CD14-positive monocyte (primary cell): ENCODE results near the gene IL12RB1. TPM values are rescaled to one million over a fixed set of nuclear protein-coding genes. Genes with fewer than 3 reads are reported as not detected.

Experiments used
- DNase-seq, 3 donors: peaks; one replicate each; pipeline ENCODE4 v3.0.0-alpha.2; 2011 to 2022
- H2AFZ ChIP-seq: 2 replicates; pipeline ENCODE4 v1.6.0; 2012; ENCODE audit warnings: mild to moderate bottlenecking, low read depth, low read length, inconsistent platforms; ENCODE audit not compliant: insufficient read depth, poor library complexity, severe bottlenecking
- H3K27ac ChIP-seq, 2 donors: 1 replicate in 1 of 2; 2 replicates in 1 of 2; pipeline ENCODE4 v1.5.1; 2012 to 2013; ENCODE audit warnings: low read length in 2 of 2, control low read depth in 1 of 2, inconsistent platforms in 1 of 2, low read depth in 1 of 2, mild to moderate bottlenecking in 1 of 2
- H3K27me3 ChIP-seq, 2 donors: one replicate each; pipeline versions ENCODE4 v1.6.0 to v1.6.1; 2011 to 2013; ENCODE audit warnings: low read length in 2 of 2; ENCODE audit not compliant: control insufficient read depth in 2 of 2, insufficient read depth in 2 of 2
- H3K36me3 ChIP-seq, 2 donors: replicated peaks in 1 of 2; 1 replicate in 1 of 2; 2 replicates in 1 of 2; pipeline versions ENCODE4 v1.5.1 to v1.6.1; 2012 to 2013; ENCODE audit warnings: low read length in 2 of 2, control low read depth in 1 of 2, inconsistent platforms in 1 of 2, mild to moderate bottlenecking in 1 of 2; ENCODE audit not compliant: insufficient read depth in 2 of 2, control insufficient read depth in 1 of 2
- H3K4me1 ChIP-seq, 2 donors: 1 replicate in 1 of 2; 2 replicates in 1 of 2; pipeline versions ENCODE4 v1.5.1 to v1.6.1; 2012 to 2013; ENCODE audit warnings: low read length in 2 of 2, control low read depth in 1 of 2, inconsistent platforms in 1 of 2, mild to moderate bottlenecking in 1 of 2, moderate library complexity in 1 of 2; ENCODE audit not compliant: insufficient read depth in 2 of 2, control insufficient read depth in 1 of 2
- H3K4me2 ChIP-seq: replicated peaks from 2 replicates; pipeline ENCODE3; 2012; ENCODE audit warnings: low read length, moderate library complexity, mild to moderate bottlenecking; ENCODE audit not compliant: poor library complexity, severe bottlenecking; ENCODE audit errors: extremely low read depth
- H3K4me3 ChIP-seq, 3 experiments: fragments of 200-600 bp in 1 of 3; sonication (generic) in 1 of 3; replicated peaks in 1 of 3; 1 replicate in 2 of 3; 2 replicates in 1 of 3; pipeline ENCODE4 v1.5.1; 2011 to 2013; ENCODE audit warnings: low read length in 3 of 3, mild to moderate bottlenecking in 3 of 3, control low read depth in 2 of 3, low read depth in 2 of 3, inconsistent platforms in 1 of 3, moderate library complexity in 1 of 3
- H3K79me2 ChIP-seq: 2 replicates; pipeline ENCODE4 v1.6.0; 2012; ENCODE audit warnings: mild to moderate bottlenecking, control low read depth, inconsistent platforms, low read length, moderate library complexity; ENCODE audit not compliant: insufficient read depth
- H3K9ac ChIP-seq: 2 replicates; pipeline ENCODE4 v1.6.0; 2017; ENCODE audit warnings: low read length, mild to moderate bottlenecking; ENCODE audit not compliant: insufficient read depth, poor library complexity, severe bottlenecking
- H3K9me3 ChIP-seq, 2 donors: replicated peaks in 1 of 2; 1 replicate in 1 of 2; 2 replicates in 1 of 2; pipeline versions ENCODE4 v1.5.1 to v1.6.1; 2012 to 2013; ENCODE audit warnings: low read length in 2 of 2, control low read depth in 1 of 2; ENCODE audit not compliant: control insufficient read depth in 1 of 2, insufficient read depth in 1 of 2
- H4K20me1 ChIP-seq: 2 replicates; pipeline ENCODE4 v1.6.0; 2012; ENCODE audit warnings: mild to moderate bottlenecking, low read length, control low read depth, moderate library complexity; ENCODE audit not compliant: insufficient read depth
- H3K27ac Mint-ChIP-seq, 7 donors: one replicate each; pipeline ENCODE4 v1.8.0; 2020; ENCODE audit warnings: mild to moderate bottlenecking in 7 of 7, mixed read lengths in 7 of 7, moderate library complexity in 6 of 7, inconsistent platforms in 2 of 7
- H3K27me3 Mint-ChIP-seq, 3 donors: one replicate each; pipeline ENCODE4 v1.8.0; 2021 to 2022; ENCODE audit warnings: low read depth in 3 of 3, mild to moderate bottlenecking in 3 of 3, mixed read lengths in 3 of 3, moderate library complexity in 3 of 3, inconsistent platforms in 1 of 3
- H3K36me3 Mint-ChIP-seq, 2 donors: one replicate each; pipeline ENCODE4 v1.8.0; 2020; ENCODE audit warnings: mixed read lengths in 2 of 2, inconsistent platforms in 1 of 2, mild to moderate bottlenecking in 1 of 2
- H3K4me1 Mint-ChIP-seq: one replicate; pipeline ENCODE4 v1.8.0; 2020; ENCODE audit warnings: mild to moderate bottlenecking, mixed read lengths
- H3K4me3 Mint-ChIP-seq, 2 donors: one replicate each; pipeline ENCODE4 v1.8.0; 2020; ENCODE audit warnings: mild to moderate bottlenecking in 2 of 2, mixed read lengths in 2 of 2, moderate library complexity in 1 of 2
- H3K9me3 Mint-ChIP-seq, 7 donors: one replicate each; pipeline ENCODE4 v1.8.0; 2020 to 2022; ENCODE audit warnings: mixed read lengths in 7 of 7, mild to moderate bottlenecking in 6 of 7, moderate library complexity in 6 of 7, inconsistent platforms in 2 of 7
- WGBS: methylation state at CpG from one replicate; pipeline ENCODE4 v1.1.5; 2013; ENCODE audit warnings: missing lambda C conversion rate; ENCODE audit not compliant: insufficient coverage; 5-methylcytosine and 5-hydroxymethylcytosine counted together
- intact Hi-C, 2 donors: fragments of 100-400 bp; cut with micrococcal nuclease; formaldehyde crosslinking; loops; one replicate each; pipeline versions ENCODE4 v1.15.0 to v1.15.1; 2023
- polyA plus RNA-seq, 3 donors: library from polyadenylated mRNA; depleted of rRNA in 1 of 3; unstranded in 2 of 3; stranded (reverse) in 1 of 3; fragments of 300-500 nt in 2 of 3; fragments of >200 nt in 1 of 3; fragmentation: Illumina TruSeq in 2 of 3; gene quantifications; 1 replicate in 2 of 3; 2 replicates in 1 of 3; pipeline ENCODE4 v1.2.3, GENCODE V29; 2012 to 2021
- TF ChIP-seq, protein P1 (sequence below): fragments of 200-600 bp; IDR thresholded peaks from one replicate; pipeline ENCODE4 v1.8.0; 2022; ENCODE audit warnings: antibody characterized with exemption, mild to moderate bottlenecking

IL12RB1 gene
- polyA plus RNA-seq, 3 donors = 7.8 to 17.5 (median 7.9) TPM

GRCh38 chr19:18112989-18113478 is 26.3 kb upstream of the IL12RB1 start:
- Histone ChIP-seq H3K4me1 (peaks cover 47 to 72% of the 10 kb centered on the region in 2 donors), H3K27ac (peak overlapping the region in 1 of 2 donors; percentile 30), H4K20me1 (peaks cover 70% of the 10 kb centered on the region), H3K79me2 (peaks cover 62% of the 10 kb centered on the region), H3K4me3 (no peak overlapping the region), H3K9ac (no peak overlapping the region), H3K27me3 (no peaks in the 10 kb centered on the region), H3K9me3 (no peaks in the 10 kb centered on the region), H2AFZ (no peak overlapping the region), H3K4me2 (no peak overlapping the region), H3K36me3 (peaks cover 28 to 42% of the 10 kb centered on the region in 2 donors)
- Mint-ChIP-seq H3K27ac (peak overlapping the region in 5 of 7 donors; percentile 8 to 65 (median 55)), H3K9me3 (no peaks in the 10 kb centered on the region), H3K27me3 (peaks cover 0 to 3% (median 0%) of the 10 kb centered on the region in 3 donors), H3K4me3 (peak overlapping the region in 1 of 2 donors; percentile 69), H3K4me1 (peaks cover 64% of the 10 kb centered on the region), H3K36me3 (peaks cover 43 to 50% of the 10 kb centered on the region in 2 donors)
- 17% methylated on average over 6 of the region's 9 CpGs for WGBS
- DNase-seq = peak; percentile 75 to 80 (median 79)
- TF ChIP-seq, protein P1, sequence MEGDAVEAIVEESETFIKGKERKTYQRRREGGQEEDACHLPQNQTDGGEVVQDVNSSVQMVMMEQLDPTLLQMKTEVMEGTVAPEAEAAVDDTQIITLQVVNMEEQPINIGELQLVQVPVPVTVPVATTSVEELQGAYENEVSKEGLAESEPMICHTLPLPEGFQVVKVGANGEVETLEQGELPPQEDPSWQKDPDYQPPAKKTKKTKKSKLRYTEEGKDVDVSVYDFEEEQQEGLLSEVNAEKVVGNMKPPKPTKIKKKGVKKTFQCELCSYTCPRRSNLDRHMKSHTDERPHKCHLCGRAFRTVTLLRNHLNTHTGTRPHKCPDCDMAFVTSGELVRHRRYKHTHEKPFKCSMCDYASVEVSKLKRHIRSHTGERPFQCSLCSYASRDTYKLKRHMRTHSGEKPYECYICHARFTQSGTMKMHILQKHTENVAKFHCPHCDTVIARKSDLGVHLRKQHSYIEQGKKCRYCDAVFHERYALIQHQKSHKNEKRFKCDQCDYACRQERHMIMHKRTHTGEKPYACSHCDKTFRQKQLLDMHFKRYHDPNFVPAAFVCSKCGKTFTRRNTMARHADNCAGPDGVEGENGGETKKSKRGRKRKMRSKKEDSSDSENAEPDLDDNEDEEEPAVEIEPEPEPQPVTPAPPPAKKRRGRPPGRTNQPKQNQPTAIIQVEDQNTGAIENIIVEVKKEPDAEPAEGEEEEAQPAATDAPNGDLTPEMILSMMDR = peak; percentile 91
- intact Hi-C loops = loop anchor here (2.0 to 5.0 kb wide), 4 partner anchors 54 to 140 kb away; no protein-coding TSS in a partner anchor

DNA sequence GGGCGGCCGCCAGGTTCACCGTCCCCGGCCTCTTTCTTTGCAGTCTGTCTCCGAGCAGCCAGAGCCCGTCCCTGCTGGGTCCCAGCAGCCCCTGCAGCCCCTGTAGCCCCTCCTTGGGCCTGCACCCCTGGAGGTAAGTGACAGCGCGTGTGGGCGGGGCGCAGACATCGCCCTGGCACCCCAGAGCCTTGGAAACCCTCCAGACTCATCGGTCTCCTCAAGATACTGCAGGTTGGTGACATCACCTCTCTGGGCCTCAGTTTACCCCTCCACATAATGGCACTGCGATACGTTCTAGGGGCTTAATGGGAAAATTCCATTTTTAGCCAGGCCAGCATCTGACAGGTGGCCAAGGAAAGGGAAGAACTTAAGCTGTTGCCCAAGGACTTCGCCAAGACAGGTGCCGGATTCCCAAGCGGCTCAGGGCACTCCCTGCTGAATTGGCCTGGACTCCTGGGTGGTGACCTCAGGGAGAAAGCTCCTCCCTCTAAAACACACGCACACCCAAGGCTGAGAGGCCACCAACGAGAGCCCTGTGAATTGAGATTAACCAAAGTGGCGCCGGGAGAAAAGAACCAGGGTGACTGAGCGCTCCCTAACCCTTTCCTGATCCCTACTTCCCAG is 24.0 kb upstream of the IL12RB1 start:
- Histone ChIP-seq H3K9ac (peak overlapping the region; percentile 90), H3K27me3 (no peaks in the 10 kb centered on the region), H3K36me3 (peaks cover 28 to 39% of the 10 kb centered on the region in 2 donors), H3K4me3 (peak overlapping the region; percentile 87 to 95 (median 94)), H3K4me2 (peak overlapping the region; percentile 94), H3K79me2 (peaks cover 57% of the 10 kb centered on the region), H3K4me1 (peaks cover 48 to 73% of the 10 kb centered on the region in 2 donors), H3K9me3 (no peaks in the 10 kb centered on the region), H3K27ac (peak overlapping the region; percentile 26 to 87), H2AFZ (peak overlapping the region; percentile 86), H4K20me1 (peaks cover 52% of the 10 kb centered on the region)
- 52% methylated on average over 19 of the region's 22 CpGs for WGBS
- Mint-ChIP-seq H3K27me3 (peaks cover 0 to 2% (median under 1%) of the 10 kb centered on the region in 3 donors), H3K4me3 (peak overlapping the region; percentile 83 to 89), H3K27ac (peak overlapping the region; percentile 45 to 86 (median 70)), H3K4me1 (peaks cover 65% of the 10 kb centered on the region), H3K36me3 (peaks cover 41 to 45% of the 10 kb centered on the region in 2 donors), H3K9me3 (no peaks in the 10 kb centered on the region)
- DNase-seq = no peak
- TF ChIP-seq, protein P1 = no peak
- intact Hi-C loops = loop anchor here (5.0 kb wide), 3 partner anchors 57 to 142 kb away; no protein-coding TSS in a partner anchor
